Neural cell (in vitro differentiated cells): ENCODE measurements around the gene MRGPRD. TPM values are rescaled to one million over a fixed set of nuclear protein-coding genes. Genes with fewer than 3 reads are reported as not detected.

Experiments used
- H2AFZ ChIP-seq: fragments of 200-600, 300-800 bp; sonication (generic), shearing (Covaris generic); 2 replicates; pipeline ENCODE4 v1.6.0; 2014; ENCODE audit warnings: low read depth, mild to moderate bottlenecking, antibody characterized with exemption, low read length, moderate library complexity
- H3F3A ChIP-seq: fragments of 200-600 bp; shearing (Covaris generic); 2 replicates; pipeline ENCODE4 v1.6.1; 2016; ENCODE audit warnings: mild to moderate bottlenecking, moderate library complexity, mixed read lengths, antibody characterized with exemption, low read length; ENCODE audit not compliant: insufficient read depth, poor library complexity, severe bottlenecking
- H3K27ac ChIP-seq: fragments of 200-600, 300-800 bp; sonication (generic), shearing (Covaris generic); 2 replicates; pipeline ENCODE4 v1.5.1; 2014; ENCODE audit warnings: mild to moderate bottlenecking, low read length, moderate library complexity
- H3K27me3 ChIP-seq: fragments of 300-800, 200-600 bp; sonication (generic), shearing (Covaris generic); 2 replicates; pipeline ENCODE4 v1.6.0; 2014; ENCODE audit warnings: mild to moderate bottlenecking, low read depth, low read length, moderate library complexity; ENCODE audit not compliant: insufficient read depth
- H3K36me3 ChIP-seq: fragments of 300-800, 200-600 bp; sonication (generic), shearing (Covaris generic); 2 replicates; pipeline ENCODE4 v1.5.1; 2014; ENCODE audit warnings: mild to moderate bottlenecking, antibody characterized with exemption, low read length, moderate library complexity; ENCODE audit not compliant: insufficient read depth
- H3K4me2 ChIP-seq: fragments of 300-800, 200-600 bp; sonication (generic), shearing (Covaris generic); 2 replicates; pipeline ENCODE4 v1.6.0; 2014; ENCODE audit warnings: mild to moderate bottlenecking, low read length
- H3K4me3 ChIP-seq: fragments of 300-800, 200-600 bp; sonication (generic), shearing (Covaris generic); 2 replicates; pipeline ENCODE4 v1.5.1; 2014; ENCODE audit warnings: mild to moderate bottlenecking, low read length, moderate library complexity
- H3K79me2 ChIP-seq: fragments of 200-600 bp; shearing (Covaris generic); replicated peaks from 2 replicates; pipeline ENCODE4 v1.6.0; 2014; ENCODE audit warnings: mild to moderate bottlenecking, low read length, moderate library complexity; ENCODE audit not compliant: insufficient read depth
- H3K9ac ChIP-seq: fragments of 300-800, 200-600 bp; sonication (generic), shearing (Covaris generic); 2 replicates; pipeline ENCODE4 v1.6.1; 2016; ENCODE audit warnings: mild to moderate bottlenecking, low read length, mixed read lengths
- H3K9me2 ChIP-seq: fragments of 200-600 bp; shearing (Covaris generic); 2 replicates; pipeline ENCODE4 v1.6.1; 2016; ENCODE audit warnings: mild to moderate bottlenecking, low read length, mixed read lengths; ENCODE audit not compliant: insufficient read depth
- H3K9me3 ChIP-seq: fragments of 200-600, 300-800 bp; sonication (generic), shearing (Covaris generic); 2 replicates; pipeline ENCODE4 v1.6.1; 2016; ENCODE audit warnings: mild to moderate bottlenecking, mixed run types, low read length, moderate library complexity, mixed read lengths
- H4K20me1 ChIP-seq: fragments of 200-600 bp; shearing (Covaris generic); 2 replicates; pipeline ENCODE4 v1.6.1; 2016; ENCODE audit warnings: mild to moderate bottlenecking, mixed run types; ENCODE audit not compliant: insufficient read depth
- EP300 ChIP-seq: fragments of 450-650 bp; conservative IDR thresholded peaks from 2 replicates; pipeline ENCODE4 v1.6.1; 2014; ENCODE audit warnings: antibody characterized with exemption, mild to moderate bottlenecking, moderate library complexity; ENCODE audit not compliant: poor library complexity, severe bottlenecking
- EZH2 ChIP-seq: fragments of 200-600, 300-800 bp; shearing (Covaris generic), sonication (generic); IDR thresholded peaks from 2 replicates; pipeline ENCODE4 v1.6.1; 2014; ENCODE audit warnings: antibody characterized with exemption, low read length, borderline replicate concordance, mild to moderate bottlenecking; ENCODE audit not compliant: insufficient read depth, poor library complexity, severe bottlenecking
- MXI1 ChIP-seq: fragments of 450-650 bp; conservative IDR thresholded peaks from 2 replicates; pipeline ENCODE4 v1.6.1; 2014; ENCODE audit warnings: antibody characterized with exemption, mild to moderate bottlenecking; ENCODE audit not compliant: poor library complexity, severe bottlenecking
- POLR2AphosphoS5 ChIP-seq: IDR thresholded peaks from 2 replicates; pipeline ENCODE4 v1.6.1; 2012
- RAD21 ChIP-seq: fragments of 450-650 bp; conservative IDR thresholded peaks from 2 replicates; pipeline ENCODE4 v1.6.1; 2014; ENCODE audit warnings: antibody characterized with exemption, mild to moderate bottlenecking, moderate library complexity
- SMC3 ChIP-seq: fragments of 450-650 bp; conservative IDR thresholded peaks from 2 replicates; pipeline ENCODE4 v1.6.1; 2014; ENCODE audit warnings: antibody characterized with exemption, mild to moderate bottlenecking, moderate library complexity; ENCODE audit not compliant: poor library complexity
- TAF1 ChIP-seq: IDR thresholded peaks from 2 replicates; pipeline ENCODE4 v1.6.1; 2012; ENCODE audit warnings: low read depth
- polyA plus RNA-seq: library from polyadenylated mRNA; depleted of rRNA; stranded (reverse); fragments of >200 nt; gene quantifications from 2 replicates; pipeline ENCODE4 v1.2.3, GENCODE V29; 2014
- TF ChIP-seq, protein P1 (sequence below): IDR thresholded peaks from 2 replicates; pipeline ENCODE4 v1.6.1; 2012; ENCODE audit warnings: borderline replicate concordance
- TF ChIP-seq, protein P2 (sequence below): fragments of 450-650 bp; IDR thresholded peaks from 2 replicates; pipeline ENCODE4 v1.5.1; 2014; ENCODE audit warnings: antibody characterized with exemption, mild to moderate bottlenecking, moderate library complexity; ENCODE audit not compliant: poor library complexity, severe bottlenecking

The MRGPRD gene
- polyA plus RNA-seq, 1 donor from 2014 or later = not detected

- Histone ChIP-seq H4K20me1 (no peaks in the 10 kb centered on the region), H3K36me3 (no peaks in the 10 kb centered on the region), H2AFZ (no peak overlapping the region), H3K9ac (no peak overlapping the region), H3K79me2 (no peaks in the 10 kb centered on the region), H3K9me3 (no peaks in the 10 kb centered on the region), H3F3A (no peaks in the 10 kb centered on the region), H3K27ac (no peak overlapping the region), H3K4me3 (no peak overlapping the region), H3K4me2 (no peak overlapping the region), H3K9me2 (no peaks in the 10 kb centered on the region), H3K27me3 (no peaks in the 10 kb centered on the region)
- TF ChIP-seq POLR2AphosphoS5 (no peak), EP300 (no peak), MXI1 (no peak), SMC3 (no peak), EZH2 (no peak), TAF1 (no peak), RAD21 (no peak)
- TF ChIP-seq, protein P1, sequence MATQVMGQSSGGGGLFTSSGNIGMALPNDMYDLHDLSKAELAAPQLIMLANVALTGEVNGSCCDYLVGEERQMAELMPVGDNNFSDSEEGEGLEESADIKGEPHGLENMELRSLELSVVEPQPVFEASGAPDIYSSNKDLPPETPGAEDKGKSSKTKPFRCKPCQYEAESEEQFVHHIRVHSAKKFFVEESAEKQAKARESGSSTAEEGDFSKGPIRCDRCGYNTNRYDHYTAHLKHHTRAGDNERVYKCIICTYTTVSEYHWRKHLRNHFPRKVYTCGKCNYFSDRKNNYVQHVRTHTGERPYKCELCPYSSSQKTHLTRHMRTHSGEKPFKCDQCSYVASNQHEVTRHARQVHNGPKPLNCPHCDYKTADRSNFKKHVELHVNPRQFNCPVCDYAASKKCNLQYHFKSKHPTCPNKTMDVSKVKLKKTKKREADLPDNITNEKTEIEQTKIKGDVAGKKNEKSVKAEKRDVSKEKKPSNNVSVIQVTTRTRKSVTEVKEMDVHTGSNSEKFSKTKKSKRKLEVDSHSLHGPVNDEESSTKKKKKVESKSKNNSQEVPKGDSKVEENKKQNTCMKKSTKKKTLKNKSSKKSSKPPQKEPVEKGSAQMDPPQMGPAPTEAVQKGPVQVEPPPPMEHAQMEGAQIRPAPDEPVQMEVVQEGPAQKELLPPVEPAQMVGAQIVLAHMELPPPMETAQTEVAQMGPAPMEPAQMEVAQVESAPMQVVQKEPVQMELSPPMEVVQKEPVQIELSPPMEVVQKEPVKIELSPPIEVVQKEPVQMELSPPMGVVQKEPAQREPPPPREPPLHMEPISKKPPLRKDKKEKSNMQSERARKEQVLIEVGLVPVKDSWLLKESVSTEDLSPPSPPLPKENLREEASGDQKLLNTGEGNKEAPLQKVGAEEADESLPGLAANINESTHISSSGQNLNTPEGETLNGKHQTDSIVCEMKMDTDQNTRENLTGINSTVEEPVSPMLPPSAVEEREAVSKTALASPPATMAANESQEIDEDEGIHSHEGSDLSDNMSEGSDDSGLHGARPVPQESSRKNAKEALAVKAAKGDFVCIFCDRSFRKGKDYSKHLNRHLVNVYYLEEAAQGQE = no peak
- TF ChIP-seq, protein P2, sequence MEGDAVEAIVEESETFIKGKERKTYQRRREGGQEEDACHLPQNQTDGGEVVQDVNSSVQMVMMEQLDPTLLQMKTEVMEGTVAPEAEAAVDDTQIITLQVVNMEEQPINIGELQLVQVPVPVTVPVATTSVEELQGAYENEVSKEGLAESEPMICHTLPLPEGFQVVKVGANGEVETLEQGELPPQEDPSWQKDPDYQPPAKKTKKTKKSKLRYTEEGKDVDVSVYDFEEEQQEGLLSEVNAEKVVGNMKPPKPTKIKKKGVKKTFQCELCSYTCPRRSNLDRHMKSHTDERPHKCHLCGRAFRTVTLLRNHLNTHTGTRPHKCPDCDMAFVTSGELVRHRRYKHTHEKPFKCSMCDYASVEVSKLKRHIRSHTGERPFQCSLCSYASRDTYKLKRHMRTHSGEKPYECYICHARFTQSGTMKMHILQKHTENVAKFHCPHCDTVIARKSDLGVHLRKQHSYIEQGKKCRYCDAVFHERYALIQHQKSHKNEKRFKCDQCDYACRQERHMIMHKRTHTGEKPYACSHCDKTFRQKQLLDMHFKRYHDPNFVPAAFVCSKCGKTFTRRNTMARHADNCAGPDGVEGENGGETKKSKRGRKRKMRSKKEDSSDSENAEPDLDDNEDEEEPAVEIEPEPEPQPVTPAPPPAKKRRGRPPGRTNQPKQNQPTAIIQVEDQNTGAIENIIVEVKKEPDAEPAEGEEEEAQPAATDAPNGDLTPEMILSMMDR = no peak
Measured at GRCh38 chr11:69014898-69015549, 34.2 kb upstream of the MRGPRD start.

- Histone ChIP-seq H3K36me3 (no peaks in the 10 kb centered on the region), H3F3A (no peaks in the 10 kb centered on the region), H3K9me3 (no peaks in the 10 kb centered on the region), H3K4me2 (no peak overlapping the region), H3K4me3 (no peak overlapping the region), H3K79me2 (no peaks in the 10 kb centered on the region), H2AFZ (no peak overlapping the region), H3K9me2 (no peaks in the 10 kb centered on the region), H3K27ac (no peak overlapping the region), H3K9ac (no peak overlapping the region), H3K27me3 (no peaks in the 10 kb centered on the region), H4K20me1 (no peaks in the 10 kb centered on the region)
- TF ChIP-seq TAF1 (no peak), POLR2AphosphoS5 (no peak), MXI1 (no peak), SMC3 (no peak), EP300 (no peak), RAD21 (no peak), EZH2 (no peak)
- TF ChIP-seq, protein P2 = no peak
- TF ChIP-seq, protein P1 = no peak
Measured at GRCh38 chr11:69014084-69014851, 33.5 kb upstream of the MRGPRD start.
